ENCODE measurements around the gene TENM4. TPM values are rescaled to one million over a fixed set of nuclear protein-coding genes. Genes with fewer than 3 reads are reported as not detected.

Gene TENM4
- total RNA-seq, 1 donor from 2014 or later: 117 TPM

- no peak for DNase-seq (ENCODE audit: low spot score, unreplicated experiment)
- Mint-ChIP-seq H3K36me3 (ENCODE audit: insufficient read depth) (peaks cover 16% of the 10 kb centered on the region), H3K4me1 (ENCODE audit: low read depth) (peaks cover 38% of the 10 kb centered on the region), H3K27ac (no peak overlapping the region), H3K9me3 (ENCODE audit: low read depth) (no peaks in the 10 kb centered on the region), H3K27me3 (no peaks in the 10 kb centered on the region), H3K4me3 (ENCODE audit: low read depth) (no peak overlapping the region)
- TF ChIP-seq, protein P1, sequence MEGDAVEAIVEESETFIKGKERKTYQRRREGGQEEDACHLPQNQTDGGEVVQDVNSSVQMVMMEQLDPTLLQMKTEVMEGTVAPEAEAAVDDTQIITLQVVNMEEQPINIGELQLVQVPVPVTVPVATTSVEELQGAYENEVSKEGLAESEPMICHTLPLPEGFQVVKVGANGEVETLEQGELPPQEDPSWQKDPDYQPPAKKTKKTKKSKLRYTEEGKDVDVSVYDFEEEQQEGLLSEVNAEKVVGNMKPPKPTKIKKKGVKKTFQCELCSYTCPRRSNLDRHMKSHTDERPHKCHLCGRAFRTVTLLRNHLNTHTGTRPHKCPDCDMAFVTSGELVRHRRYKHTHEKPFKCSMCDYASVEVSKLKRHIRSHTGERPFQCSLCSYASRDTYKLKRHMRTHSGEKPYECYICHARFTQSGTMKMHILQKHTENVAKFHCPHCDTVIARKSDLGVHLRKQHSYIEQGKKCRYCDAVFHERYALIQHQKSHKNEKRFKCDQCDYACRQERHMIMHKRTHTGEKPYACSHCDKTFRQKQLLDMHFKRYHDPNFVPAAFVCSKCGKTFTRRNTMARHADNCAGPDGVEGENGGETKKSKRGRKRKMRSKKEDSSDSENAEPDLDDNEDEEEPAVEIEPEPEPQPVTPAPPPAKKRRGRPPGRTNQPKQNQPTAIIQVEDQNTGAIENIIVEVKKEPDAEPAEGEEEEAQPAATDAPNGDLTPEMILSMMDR (IDR thresholded peaks at IDR 0.05; ENCODE audit: unreplicated experiment): no peak
These were observed 643.3 kb downstream of the TENM4 start for GRCh38 chr11:78797559-78797958.

DNA sequence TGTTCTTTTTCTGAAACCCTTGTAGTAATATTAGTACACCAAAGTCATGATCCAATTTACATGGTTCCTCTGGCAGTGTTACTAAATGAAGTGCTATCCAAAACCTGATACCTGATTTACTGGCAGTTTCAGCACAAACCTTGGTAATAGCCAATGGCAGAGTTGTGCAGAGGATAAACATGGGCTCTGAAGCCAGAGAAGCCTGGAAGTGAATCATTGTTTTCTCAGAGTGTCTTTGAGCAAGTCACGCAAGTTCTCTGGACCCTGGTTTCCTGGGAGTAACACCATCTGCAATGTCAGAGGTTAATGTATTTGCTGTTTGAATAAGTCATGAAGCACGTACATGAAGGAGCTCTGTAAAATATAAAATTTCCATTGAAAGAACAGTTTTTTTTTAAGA is 643.9 kb downstream of the TENM4 start:
- Mint-ChIP-seq H3K9me3 (ENCODE audit: low read depth) (no peaks in the 10 kb centered on the region), H3K36me3 (ENCODE audit: insufficient read depth) (peaks cover 18% of the 10 kb centered on the region), H3K27me3 (no peaks in the 10 kb centered on the region), H3K27ac (no peak overlapping the region), H3K4me1 (ENCODE audit: low read depth) (peaks cover 34% of the 10 kb centered on the region), H3K4me3 (ENCODE audit: low read depth) (no peak overlapping the region)
- TF ChIP-seq, protein P1 (IDR thresholded peaks at IDR 0.05; ENCODE audit: unreplicated experiment): no peak
- no peak for DNase-seq (ENCODE audit: low spot score, unreplicated experiment)

GRCh38 chr11:78795621-78796261 is 645.1 kb downstream of the TENM4 start:
- Mint-ChIP-seq H3K4me1 (ENCODE audit: low read depth) (peaks cover 21% of the 10 kb centered on the region), H3K36me3 (ENCODE audit: insufficient read depth) (peaks cover 20% of the 10 kb centered on the region), H3K27me3 (no peaks in the 10 kb centered on the region), H3K4me3 (ENCODE audit: low read depth) (no peak overlapping the region), H3K27ac (no peak overlapping the region), H3K9me3 (ENCODE audit: low read depth) (no peaks in the 10 kb centered on the region)
- TF ChIP-seq, protein P1 (IDR thresholded peaks at IDR 0.05; ENCODE audit: unreplicated experiment): no peak
- DNase-seq (ENCODE audit: low spot score, unreplicated experiment): no peak

- Mint-ChIP-seq H3K27me3 (no peaks in the 10 kb centered on the region), H3K4me3 (ENCODE audit: low read depth) (no peak overlapping the region), H3K36me3 (ENCODE audit: insufficient read depth) (peaks cover 21% of the 10 kb centered on the region), H3K27ac (no peak overlapping the region), H3K9me3 (ENCODE audit: low read depth) (no peaks in the 10 kb centered on the region), H3K4me1 (ENCODE audit: low read depth) (peaks cover 11% of the 10 kb centered on the region)
- no peak for DNase-seq (ENCODE audit: low spot score, unreplicated experiment)
- TF ChIP-seq, protein P1 (IDR thresholded peaks at IDR 0.05; ENCODE audit: unreplicated experiment): no peak
These were observed 648.9 kb downstream of the TENM4 start for GRCh38 chr11:78791964-78792363.

DNA sequence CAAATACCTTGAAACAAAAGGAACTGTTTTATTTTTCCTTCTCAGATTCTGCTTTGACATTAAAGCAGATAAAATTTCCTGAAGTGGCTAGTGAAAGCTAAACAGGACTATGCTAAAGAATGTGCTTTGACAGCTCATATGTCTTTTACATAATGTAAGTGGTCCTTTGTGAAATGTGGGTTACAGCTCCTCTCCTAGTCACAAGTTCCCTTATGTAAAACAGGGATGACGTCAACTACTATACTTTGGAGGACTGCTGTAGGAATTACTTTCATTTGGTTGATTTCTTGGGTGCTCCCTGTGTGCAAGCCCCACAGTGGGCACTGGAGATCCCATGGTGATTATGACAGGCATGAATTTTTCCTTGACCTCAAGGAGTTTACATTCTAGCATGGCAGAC is 649.6 kb downstream of the TENM4 start:
- Mint-ChIP-seq H3K36me3 (ENCODE audit: insufficient read depth) (peaks cover 19% of the 10 kb centered on the region), H3K4me1 (ENCODE audit: low read depth) (peaks cover 7% of the 10 kb centered on the region), H3K27me3 (no peaks in the 10 kb centered on the region), H3K9me3 (ENCODE audit: low read depth) (no peaks in the 10 kb centered on the region), H3K4me3 (ENCODE audit: low read depth) (no peak overlapping the region), H3K27ac (no peak overlapping the region)
- DNase-seq (ENCODE audit: low spot score, unreplicated experiment): no peak
- TF ChIP-seq, protein P1 (IDR thresholded peaks at IDR 0.05; ENCODE audit: unreplicated experiment): no peak

Measured in progenitor cell of endocrine pancreas (in vitro differentiated cells).